ENCODE measurements around the gene TSPAN1.
A peak's percentile ranks its signal among the peaks of the same experiment; 100 is the strongest.

- TF ChIP-seq CTCF (IDR thresholded peaks at IDR 0.05; ENCODE audit: low read depth, low read length) (no peak), MYC (IDR thresholded peaks at IDR 0.05; ENCODE audit: low read depth, low read length) (peak; percentile 59; the same call in 1 of the 2 replicates), POLR2A (IDR thresholded peaks at IDR 0.05; ENCODE audit: extremely low read depth, insufficient read length) (peak; percentile 68)
These were observed 23.3 kb downstream of the TSPAN1 start, which contains the start of gene POMGNT1 for GRCh38 chr1:46197964-46198811.

All from NB4 (cell line).